Stimulated activated CD8-positive, alpha-beta memory T cell treated with anti-CD3 and anti-CD28 coated beads, Interleukin-4, amount 100 ng/mL, for 4 hours (primary cell): ENCODE measurements around the gene UFC1.
"Not testable (repeated sequence)": the region's sequence is repeated elsewhere in the genome, so short reads cannot be mapped to it uniquely, and the experiment has no call there.

Experiments used
- DNase-seq, 2 donors: peaks; one replicate each; pipeline ENCODE4 v3.0.0-alpha.2; 2020; ENCODE audit warnings: low read depth in 2 of 2, low spot score in 1 of 2

UFC1 gene

DNA sequence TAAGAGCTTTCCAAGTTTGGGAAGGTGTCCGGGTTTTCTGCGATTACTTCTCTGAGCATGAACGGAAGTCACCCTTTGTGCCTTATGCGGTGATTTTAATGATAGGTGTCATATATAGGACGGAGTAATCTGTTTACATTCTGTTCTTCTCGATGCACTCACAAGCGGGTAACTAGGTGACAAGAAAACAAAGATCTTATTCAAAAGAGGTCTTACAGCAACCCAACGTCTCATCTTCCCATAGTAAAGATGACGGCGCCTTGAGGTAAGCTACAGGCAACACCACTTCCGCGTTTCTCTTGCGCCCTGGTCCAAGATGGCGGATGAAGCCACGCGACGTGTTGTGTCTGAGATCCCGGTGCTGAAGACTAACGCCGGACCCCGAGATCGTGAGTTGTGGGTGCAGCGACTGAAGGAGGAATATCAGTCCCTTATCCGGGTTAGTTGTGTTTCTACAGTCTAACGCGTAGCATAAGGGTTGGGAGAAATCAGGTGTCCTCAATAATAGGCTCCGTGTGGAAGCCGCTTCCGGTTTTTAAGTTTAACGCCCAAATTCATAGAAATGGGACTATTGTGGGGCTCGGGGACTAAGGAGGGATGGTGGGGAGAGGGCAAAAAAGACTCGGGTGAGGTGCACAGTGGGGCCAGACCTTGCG is at the start of gene UFC1:
TSS of gene UFC1 (plus strand) at position 297 of the 656 bp plus-strand sequence. CDS start at position 317, 20 bp downstream.
- DNase-seq, result peak; percentile 58 to 61

DNA sequence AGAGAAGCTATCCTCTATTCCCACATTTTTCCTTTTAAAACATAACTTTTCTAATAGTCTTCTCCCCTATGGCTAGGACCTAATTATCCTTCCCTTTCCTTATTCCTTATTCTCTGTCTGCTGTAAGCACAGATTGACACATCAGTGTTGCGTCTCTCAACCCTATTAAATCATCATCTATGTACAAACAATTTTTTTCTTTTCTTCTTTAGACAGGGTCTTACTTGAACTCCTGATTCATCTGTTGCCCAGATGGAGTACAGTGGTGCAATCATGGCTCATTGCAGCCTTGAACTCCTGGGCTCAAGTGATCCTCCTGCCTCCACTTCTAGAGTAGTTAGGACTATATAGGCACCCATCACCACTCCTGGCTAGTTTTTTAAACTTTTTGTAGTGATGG is 47.3 kb upstream of the UFC1 start:
- DNase-seq, result no peak

DNA sequence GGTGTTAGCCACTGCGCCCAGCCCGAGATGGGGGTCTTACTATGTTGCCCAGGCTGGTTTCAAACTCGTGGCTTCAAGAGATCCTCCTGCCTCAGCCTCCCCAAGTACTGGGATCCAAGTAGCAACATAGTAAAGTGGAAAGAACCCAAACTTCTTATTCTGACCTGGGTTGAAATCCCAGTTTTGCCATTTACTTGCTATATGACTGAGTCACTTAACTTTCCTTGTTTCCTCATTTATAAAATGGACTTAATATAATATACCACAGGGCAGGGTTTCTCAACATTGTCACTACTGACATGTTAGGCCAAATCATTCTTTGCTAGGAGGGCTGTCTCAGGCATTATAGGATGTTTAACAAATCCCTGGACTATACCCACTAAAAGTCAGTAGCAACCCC is 42.7 kb upstream of the UFC1 start:
- DNase-seq, result no peak

DNA sequence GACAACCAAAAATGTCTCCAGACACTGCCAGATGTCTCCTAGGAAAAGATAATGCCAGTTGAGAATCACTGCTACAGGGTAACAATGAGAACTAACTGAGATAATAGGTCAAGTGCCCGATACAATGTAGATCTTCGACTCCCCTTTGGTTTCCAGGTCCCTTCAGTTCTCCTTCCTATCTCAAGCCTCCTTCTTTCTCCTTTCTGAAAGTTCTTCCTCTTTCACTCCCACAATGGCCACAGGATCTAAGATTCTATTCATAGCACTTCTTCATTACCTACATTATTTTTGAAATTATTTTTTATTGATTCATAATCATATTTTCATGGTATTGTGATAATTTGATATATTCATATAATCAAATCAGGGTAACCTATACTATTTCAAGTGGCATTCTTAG is 42.3 kb upstream of the UFC1 start:
- no peak for DNase-seq

DNA sequence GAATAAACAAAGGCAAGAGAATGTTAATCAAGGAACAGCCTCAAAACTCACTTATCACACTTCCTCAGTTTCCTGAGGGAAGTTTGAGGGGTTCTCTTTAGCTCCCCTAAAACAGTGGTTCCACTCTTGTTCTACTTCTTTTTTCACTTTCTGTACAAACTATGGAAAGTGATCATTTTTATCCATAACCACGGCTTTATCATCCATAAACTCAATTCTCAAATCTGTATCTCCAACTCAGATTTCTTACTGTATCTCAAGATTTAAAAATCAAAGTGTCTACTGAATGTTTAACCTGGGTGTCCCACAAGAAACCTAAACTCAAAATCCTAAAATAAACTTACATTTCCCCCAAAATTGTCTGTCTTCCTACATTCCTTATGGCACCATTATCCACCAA is 39.9 kb upstream of the UFC1 start:
- no peak for DNase-seq

DNA sequence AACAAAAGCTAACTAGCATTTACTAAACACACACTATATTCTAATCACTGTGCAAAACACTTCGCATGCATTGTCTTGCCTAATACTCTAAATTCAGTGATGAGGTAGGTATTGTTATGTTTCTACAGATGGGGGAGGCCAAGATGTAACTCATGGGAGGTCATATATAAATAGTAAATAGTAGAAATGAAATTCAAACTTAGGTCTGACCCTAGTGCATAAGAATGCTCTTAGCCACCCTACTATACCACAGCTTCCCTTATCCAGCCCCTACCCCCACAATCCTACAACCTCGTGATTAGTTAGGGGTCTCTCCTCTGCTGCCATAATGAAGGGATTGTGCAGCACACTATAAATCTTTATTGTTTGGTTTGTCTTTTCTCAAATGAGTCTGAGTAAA is 39.2 kb upstream of the UFC1 start:
- no peak for DNase-seq

DNA sequence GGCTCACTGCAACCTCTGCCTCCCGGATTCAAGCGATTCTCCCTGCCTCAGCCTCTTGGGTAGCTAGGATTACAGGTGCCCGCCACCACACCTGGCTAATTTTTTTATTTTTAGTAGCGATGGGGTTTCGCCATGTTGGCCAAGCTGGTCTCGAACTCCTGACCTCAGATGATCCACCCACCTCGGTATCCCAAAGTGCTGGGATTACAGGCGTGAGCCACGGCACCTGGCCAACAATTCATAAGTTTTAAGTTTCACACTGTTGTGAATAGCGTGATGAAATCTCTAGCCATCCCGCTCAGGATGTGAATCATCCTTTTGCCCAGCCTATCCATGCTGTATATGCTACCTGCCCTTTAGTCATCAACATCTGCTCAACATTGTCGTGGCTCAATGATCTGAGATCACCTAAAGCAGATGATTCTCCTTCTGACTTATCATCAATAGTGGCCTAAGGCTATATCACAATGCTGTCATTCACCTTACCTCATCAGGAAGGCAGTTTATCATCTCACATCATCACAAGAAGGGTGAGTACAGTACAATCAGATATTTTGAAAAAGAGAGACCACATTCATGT is 38.6 kb upstream of the UFC1 start:
- no peak for DNase-seq

DNA sequence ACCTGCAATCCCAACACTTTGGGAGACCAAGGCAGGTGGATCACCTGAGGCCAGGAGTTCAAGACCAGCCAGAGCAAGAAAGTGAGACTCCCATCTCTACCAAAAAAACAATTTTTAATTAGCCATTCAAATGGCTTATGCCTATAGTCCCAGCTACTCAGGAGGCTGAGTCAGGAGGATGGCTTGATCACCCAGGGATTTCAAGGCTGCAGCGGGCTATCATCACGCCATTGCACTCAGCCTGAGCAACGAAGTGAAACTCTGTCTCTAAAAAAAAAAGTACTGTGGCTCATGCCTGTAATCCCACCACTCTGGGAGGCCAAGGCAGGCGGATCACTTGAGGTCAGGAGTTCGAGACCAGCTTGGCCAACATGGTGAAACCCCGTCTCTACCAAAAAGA is 37.8 kb upstream of the UFC1 start:
- DNase-seq, result not testable (repeated sequence)

DNA sequence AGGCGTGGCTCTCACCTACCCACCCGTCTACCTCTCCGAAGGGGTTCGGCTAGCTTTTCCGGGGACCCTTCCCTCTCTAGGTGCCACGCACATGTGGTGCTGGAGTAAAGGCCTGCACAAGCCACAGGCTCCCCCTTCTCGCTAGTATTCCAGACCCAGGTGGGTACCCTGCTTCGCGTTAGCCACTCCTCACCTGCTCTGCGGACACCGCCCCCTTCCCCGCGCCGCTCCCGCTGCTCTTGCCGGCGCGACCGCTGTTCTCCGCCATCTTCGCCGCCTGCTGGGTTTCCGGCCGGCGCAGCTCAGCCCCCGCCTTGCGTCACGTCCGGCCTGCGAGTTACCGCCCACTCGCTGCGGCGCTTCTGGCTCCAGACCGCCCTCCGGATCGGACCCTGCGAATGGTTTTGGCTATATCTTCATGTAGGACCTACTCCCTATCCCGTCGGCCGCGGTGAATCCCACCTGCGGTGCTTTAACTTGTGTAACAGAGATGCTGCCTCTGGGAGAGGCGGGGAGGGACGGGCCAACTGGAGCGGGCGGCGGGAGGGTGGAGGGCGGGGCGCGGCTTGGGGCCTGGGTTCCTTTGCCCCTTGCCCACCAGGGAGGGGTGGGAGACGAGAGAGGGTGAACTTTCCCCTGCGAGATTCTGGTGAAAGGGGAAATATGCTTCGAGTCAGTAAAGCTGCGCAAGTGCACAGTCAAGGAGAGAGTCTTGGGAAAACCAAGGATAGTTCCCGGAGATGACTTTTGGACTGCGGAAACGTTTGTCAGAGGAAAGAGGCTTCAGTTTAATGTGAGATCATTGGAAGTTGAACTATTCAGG is 35.8 kb upstream of the UFC1 start, which contains the start of the genes NIT1 and PFDN2:
TSS of gene NIT1 (plus strand) at position 347 of the 823 bp plus-strand sequence. CDS start at position 419, 72 bp downstream.
TSS of gene PFDN2 (minus strand) at position 279 of the 823 bp plus-strand sequence. CDS start at position 268, 11 bp downstream.
- peak; percentile 68 for DNase-seq

DNA sequence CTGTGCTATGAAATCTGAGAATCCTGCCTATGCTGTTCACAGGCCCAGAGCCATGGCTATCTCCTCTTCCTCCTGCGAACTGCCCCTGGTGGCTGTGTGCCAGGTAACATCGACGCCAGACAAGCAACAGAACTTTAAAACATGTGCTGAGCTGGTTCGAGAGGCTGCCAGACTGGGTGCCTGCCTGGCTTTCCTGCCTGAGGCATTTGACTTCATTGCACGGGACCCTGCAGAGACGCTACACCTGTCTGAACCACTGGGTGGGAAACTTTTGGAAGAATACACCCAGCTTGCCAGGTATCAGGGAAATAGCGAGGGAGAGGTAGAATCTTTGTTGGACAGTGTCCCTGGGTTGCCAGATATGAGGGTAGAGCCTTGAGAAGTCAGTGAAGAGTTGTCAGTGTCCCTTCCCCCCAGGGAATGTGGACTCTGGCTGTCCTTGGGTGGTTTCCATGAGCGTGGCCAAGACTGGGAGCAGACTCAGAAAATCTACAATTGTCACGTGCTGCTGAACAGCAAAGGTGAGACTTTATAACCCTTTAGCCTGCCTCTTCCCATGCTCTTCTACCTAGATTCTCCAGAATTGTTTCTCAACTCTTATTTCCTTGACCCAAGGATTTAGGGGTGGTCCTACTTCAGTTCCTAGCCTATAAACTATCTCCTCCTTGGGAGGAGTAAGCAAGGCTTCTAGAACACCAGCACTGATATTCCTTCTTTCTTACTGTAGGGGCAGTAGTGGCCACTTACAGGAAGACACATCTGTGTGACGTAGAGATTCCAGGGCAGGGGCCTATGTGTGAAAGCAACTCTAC is 34.5 kb upstream of the UFC1 start:
- peak; percentile 11 to 36 for DNase-seq

DNA sequence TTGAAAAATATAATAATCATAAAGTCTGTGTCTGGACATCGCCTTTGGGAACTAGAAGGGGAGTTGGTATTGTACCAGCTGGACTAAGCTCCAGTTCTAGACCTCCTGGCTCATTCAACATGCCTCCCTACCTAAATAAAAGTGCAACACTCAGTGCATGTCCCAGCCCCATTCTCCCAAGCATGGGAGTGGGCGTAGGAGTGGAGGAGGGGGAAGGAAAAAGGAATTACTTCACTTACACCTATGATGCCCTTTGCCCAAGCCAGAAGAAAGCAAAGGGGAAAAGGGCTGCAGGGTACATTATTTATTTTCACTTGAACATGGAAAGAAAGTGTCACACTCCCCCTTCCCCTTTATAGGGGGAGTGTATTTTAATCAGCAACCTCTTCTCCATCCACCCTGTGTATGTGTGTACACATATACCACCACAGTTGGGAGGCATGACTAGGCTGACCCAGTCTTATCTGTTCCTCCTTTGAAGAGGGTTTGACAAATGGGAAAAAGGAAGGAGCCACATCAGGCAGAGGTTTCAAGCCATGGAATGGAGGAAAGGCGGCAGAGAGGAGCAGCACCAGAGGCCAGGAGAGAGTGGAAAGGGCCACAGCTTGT is 32.6 kb upstream of the UFC1 start:
- no peak for DNase-seq

DNA sequence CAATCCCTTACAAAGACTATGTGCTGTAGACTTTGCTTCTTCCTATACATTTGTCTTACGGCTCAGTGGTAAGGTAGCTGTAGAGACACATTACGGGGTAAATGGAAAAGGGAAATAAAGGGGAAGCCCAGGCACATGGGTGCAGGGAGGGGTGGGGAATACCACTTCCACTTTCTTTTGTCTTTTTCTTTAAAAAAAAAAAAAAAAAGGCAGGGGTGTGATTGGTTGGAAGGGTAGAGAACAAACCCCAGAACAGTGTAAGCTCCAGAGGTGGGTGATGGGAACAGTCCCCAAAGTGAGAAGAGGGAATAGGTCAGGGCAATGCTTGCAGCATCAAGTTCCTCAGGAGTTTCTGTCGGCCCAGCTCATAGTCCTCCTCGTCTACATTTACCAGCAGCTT is 31.9 kb upstream of the UFC1 start:
- no peak for DNase-seq

DNA sequence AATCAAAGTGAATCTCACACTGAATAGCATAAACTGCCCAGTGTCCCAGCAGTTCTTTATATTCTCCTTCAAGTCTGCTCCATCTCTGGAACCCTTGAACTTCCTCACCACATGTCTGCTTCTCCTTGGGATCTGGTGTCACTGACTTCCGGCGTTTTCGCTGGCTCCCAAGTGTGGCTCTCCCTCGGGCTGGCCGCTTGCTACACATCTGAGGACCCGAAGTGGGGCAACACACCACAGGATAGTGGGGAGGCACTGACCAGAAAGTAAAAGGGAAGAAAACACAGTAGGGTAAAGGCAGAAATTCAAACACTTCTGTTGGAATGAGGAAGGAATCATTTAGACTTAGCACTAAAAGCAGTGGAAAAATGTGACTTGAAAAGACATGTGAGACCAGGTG is 30.8 kb upstream of the UFC1 start:
- DNase-seq, result no peak

DNA sequence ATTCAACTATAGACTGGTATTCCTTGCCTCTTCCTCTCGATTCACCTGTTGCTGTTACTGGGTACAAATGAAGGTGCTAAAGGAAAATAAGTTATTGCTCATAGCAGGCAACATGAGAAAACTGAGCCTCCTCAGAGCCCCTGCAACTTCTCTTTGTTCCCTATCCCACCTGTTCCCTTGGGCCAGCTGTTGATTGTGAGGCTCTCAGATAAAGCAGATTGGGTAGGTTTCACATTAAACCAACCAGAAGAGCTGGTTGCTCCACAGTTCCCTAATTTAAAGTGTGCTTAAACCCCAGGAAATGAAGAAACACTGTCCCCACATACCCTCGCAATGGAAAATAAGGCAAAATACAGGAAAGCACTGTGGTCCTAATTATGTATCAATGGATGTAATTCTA is 26.1 kb upstream of the UFC1 start:
- no peak for DNase-seq

DNA sequence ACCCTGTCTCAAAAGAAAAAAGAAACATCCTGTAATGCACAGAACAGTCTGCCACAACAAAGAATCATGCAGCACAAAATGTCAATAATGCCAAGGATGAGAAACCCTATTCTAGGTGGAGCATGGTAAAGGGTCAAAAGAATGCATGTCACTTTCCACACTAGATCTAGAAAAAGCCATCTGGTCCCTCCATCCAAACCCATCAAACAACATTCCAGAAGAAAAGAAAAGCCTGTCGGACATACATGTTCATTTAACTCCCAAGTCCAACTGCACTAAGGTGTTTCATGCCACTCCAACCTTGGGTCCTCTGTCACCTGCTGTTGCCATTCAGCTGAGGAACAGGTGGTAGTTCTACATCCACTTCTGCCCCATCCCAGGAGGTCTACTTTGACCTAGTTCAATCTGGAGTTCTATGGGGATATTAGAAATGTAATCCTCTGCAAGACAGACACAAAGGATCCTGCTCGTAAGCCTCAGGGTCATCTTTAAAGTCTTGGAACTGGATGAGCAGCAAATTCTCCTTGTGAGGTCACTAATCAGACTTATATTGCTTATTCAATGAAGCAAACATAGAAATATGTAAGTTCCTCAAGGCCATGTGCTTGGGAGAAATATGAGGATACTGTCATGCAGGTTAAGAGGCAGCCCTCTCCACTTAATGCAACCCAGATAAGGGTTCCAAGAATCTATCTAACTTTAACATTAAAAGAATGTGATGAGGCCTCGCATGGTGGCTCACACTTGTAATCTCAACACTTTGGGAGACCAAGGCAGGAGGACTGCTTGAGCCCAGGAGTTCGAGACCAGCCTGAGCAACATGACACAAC is 25.0 kb upstream of the UFC1 start:
- DNase-seq, result no peak

DNA sequence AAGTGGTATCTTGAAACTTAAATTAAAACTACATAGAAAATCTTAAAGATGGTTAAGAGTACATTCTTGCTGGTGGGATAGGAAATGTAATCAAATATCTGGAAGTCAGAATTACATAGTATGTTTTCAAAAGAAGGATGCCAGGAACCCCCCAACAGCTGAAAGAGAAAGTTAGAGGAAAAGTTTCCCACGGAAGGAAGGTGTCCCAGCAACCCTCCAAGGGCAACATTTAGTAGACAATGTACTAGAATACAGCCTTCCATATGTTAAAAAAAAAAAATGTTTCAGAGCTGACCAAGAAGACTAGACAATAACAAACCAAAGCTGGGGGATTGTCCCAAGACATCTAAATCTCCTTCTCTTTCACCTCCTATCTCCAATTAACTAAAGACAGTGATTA is 23.5 kb upstream of the UFC1 start:
- DNase-seq, result no peak

DNA sequence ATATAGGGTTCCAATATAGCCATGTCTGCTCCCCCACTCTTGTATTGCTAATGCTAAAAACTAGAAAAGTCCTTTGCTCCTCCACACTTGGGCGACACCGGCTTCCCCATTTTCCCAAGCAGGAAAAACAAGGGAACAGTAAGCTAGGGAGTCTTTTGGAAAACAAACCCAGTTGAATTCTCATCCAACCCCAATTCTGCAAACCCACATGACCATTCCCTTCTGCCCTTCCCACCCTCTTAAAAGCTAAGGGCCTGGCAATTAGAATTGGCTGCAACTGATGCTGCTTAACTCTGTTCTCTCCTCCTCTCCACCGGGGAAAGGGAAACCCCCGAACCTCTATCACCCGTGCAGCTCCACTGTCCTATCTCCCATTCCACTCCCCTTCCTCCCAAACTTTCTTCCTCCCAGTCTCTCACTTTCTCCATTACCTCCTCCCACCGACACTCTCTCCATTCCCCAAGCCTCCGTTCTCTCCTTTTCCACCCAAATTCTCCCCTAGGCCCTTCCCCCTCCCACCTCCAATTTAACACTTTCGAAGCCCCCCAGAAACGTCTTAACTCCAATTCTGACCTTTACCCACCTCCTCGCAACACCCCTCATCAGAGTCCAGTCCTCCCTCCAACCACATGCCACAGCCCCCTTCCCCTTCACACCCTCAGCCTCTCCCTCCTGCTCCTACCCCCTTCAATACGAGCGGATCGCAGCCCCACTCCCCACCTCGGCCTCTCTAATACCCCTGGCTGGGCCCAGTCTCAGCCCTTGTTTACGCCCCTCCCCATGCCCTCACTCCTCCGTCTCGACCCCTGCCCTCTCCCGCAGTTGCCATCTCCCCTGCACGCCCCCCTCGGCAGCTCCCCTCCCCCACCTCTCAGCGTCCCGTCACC is 22.0 kb upstream of the UFC1 start:
- no peak for DNase-seq

DNA sequence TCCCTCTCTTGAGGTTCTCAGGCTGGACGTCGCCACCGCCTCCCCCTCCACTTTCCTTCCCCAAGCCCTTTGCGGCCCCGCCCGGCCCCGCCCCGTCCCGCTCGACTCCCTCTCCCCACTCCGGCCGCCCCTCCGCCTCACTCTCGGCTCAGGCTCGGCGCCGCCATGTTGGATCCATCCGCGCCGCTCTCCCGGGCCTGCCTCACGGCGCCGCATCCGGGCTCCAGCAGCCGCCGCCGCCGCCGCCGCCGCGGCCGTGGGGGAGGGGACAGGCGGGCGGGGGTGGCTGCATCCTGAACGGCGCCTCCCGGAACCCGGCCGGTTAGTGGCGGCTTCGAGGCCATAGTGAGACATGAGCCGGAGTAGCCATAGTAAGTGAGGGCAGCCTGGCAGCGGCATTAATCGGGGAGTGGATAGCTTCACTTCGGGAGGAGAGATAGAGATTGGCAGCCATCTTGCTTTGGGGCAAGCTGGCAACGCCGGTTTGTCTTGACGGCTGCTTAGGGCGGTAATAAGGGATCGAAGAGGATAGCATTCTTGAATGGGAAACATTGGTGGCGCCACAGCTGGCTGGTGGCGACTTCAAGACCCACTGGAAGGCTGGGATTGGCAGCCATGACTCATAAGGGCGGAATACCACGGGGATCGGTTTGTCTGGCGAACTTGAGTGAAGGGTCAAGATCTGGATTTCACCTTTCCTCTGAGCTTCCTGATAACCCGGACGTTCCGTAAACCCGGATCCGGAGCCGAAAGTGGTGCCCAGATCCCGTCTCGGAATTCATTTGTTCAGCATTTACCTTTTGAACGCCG is 21.2 kb upstream of the UFC1 start, which contains the start of gene DEDD:
TSS of gene DEDD (minus strand) at position 258 of the 810 bp plus-strand sequence. CDS start 8,205 bp downstream, outside the sequence.
- DNase-seq, result peak; percentile 73 to 84
